SK-N-MC (cell line): ENCODE measurements around the gene EFNB2.

Experiments
- DNase-seq: peaks from one replicate; pipeline ENCODE4 v3.0.0-alpha.2; 2011; ENCODE audit warnings: low read depth, low spot score
- H3K27ac ChIP-seq: fragments of 200-600 bp; sonication (generic); 2 replicates; pipeline ENCODE4 v1.5.1; 2016; ENCODE audit warnings: mixed run types
- H3K36me3 ChIP-seq: fragments of 200-600 bp; sonication (generic); 2 replicates; pipeline ENCODE4 v1.6.1; 2017; ENCODE audit warnings: antibody characterized with exemption, low read length, mixed read lengths; ENCODE audit not compliant: insufficient read depth
- H3K4me3 ChIP-seq: fragments of 200-600 bp; sonication (generic); 2 replicates; pipeline ENCODE4 v1.5.1; 2016
- H3K9ac ChIP-seq: fragments of 200-600 bp; sonication (generic); 2 replicates; pipeline ENCODE4 v1.8.0; 2017; ENCODE audit warnings: mixed run types, mixed read lengths; ENCODE audit not compliant: insufficient read length
- H3K9me3 ChIP-seq: fragments of 200-600 bp; sonication (generic); 2 replicates; pipeline ENCODE4 v1.6.1; 2017; ENCODE audit warnings: low read depth, mild to moderate bottlenecking, antibody characterized with exemption, low read length, moderate library complexity, mixed read lengths
- EZH2 ChIP-seq: fragments of 200-600 bp; sonication (generic); IDR thresholded peaks from one replicate; pipeline ENCODE4 v1.6.1; 2017; ENCODE audit warnings: antibody characterized with exemption
- FOXP2 ChIP-seq: optimal IDR thresholded peaks from 2 replicates; pipeline ENCODE3; 2011; ENCODE audit warnings: mild to moderate bottlenecking, moderate library complexity; ENCODE audit not compliant: insufficient read depth; ENCODE audit errors: extremely low read length, control extremely low read depth
- POLR2AphosphoS5 ChIP-seq: IDR thresholded peaks from 2 replicates; pipeline ENCODE4 v1.6.1; 2012; ENCODE audit warnings: mild to moderate bottlenecking, low read depth, low read length, borderline replicate concordance

EFNB2 gene

GRCh38 chr13:106445996-106446395, 89.5 kb downstream of the EFNB2 start:
- H3K9me3 ChIP-seq, result no peaks in the 10 kb centered on the region
- H3K9ac ChIP-seq, result no peak overlapping the region
- TF ChIP-seq FOXP2 (no peak), POLR2AphosphoS5 (no peak)
- H3K27ac ChIP-seq, result no peak overlapping the region
- DNase-seq, result no peak
- no peaks in the 10 kb centered on the region for H3K36me3 ChIP-seq
- H3K4me3 ChIP-seq, result no peak overlapping the region

DNA sequence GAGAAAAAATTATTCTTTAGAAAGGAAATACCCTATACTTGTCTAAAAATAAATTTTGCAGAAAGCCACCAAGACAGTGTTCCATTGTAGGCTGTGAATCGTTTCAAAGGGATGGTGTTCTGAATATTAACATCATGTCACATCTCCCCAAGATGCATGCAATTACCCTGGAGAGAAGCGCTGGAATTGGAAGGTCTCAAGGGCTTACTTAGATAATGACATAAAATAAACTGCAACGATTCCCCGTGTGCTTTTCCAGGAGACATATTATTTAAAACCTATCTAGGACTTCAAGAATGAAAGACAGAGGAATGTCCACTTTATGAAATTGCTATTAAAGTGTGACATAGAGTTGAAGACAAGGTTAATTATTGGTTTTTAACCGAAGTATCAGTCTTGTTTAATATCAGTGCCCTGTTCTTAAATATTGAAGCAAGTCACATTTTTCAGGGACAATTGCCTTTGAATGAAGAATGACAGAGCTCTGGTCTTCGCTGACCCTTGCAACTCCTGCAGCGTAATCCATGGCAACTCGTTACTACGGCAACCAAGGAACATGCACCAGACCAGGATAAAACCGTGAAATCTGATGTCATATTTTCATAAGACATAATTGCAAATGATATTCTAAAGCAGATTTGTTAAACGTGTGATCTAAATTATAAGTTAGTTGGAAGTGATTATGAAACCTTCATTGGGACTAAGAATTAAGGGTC, 91.7 kb downstream of the EFNB2 start:
- TF ChIP-seq POLR2AphosphoS5, result no peak
- no peak for TF ChIP-seq EZH2
- TF ChIP-seq FOXP2, result no peak
- H3K9me3 ChIP-seq, result no peaks in the 10 kb centered on the region
- no peak overlapping the region for H3K4me3 ChIP-seq
- no peak overlapping the region for H3K9ac ChIP-seq
- no peak overlapping the region for H3K27ac ChIP-seq
- no peaks in the 10 kb centered on the region for H3K36me3 ChIP-seq
- no peak for DNase-seq

DNA sequence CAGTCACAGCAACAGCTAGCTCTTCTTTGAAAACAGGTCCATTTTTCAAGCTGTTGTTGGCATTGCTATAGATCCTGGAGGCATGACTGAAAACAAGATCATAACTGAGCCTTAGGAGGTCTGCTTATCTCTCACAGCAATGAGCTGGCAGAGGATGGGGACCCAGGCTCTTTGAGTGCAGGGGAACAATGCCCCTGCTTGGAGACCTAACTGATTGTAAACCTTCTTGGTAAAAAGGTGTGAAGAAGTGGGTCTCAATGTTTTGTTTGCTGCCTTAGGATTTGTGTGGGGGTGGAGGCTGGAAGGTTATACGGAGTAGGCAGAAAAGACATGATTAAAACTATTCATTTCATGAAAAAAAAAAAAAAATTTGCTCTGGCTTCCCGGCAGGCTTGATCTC, 94.6 kb downstream of the EFNB2 start:
- TF ChIP-seq POLR2AphosphoS5, result no peak
- no peak for TF ChIP-seq EZH2
- TF ChIP-seq FOXP2, result no peak
- no peak overlapping the region for H3K9ac ChIP-seq
- no peak for DNase-seq
- no peaks in the 10 kb centered on the region for H3K36me3 ChIP-seq
- no peaks in the 10 kb centered on the region for H3K9me3 ChIP-seq
- no peak overlapping the region for H3K27ac ChIP-seq
- H3K4me3 ChIP-seq, result no peak overlapping the region
